Activated CD8-positive, alpha-beta memory T cell treated with anti-CD3 and anti-CD28 coated beads for 48 hours (primary cell): Measurements from ENCODE around the gene ZBP1.

ENCODE experiments used
- DNase-seq, 3 experiments: peaks; one replicate each; pipeline ENCODE4 v3.0.0-alpha.2; 2020; ENCODE audit warnings: low read depth in 2 of 3, low spot score in 2 of 3

The ZBP1 gene

GRCh38 chr20:57576002-57576401, 44.2 kb downstream of the ZBP1 start:
- no peak for DNase-seq

GRCh38 chr20:57574954-57575353, 45.3 kb downstream of the ZBP1 start:
- no peak for DNase-seq

GRCh38 chr20:57573894-57574293, 46.3 kb downstream of the ZBP1 start:
- no peak for DNase-seq

GRCh38 chr20:57573242-57573641, 47.0 kb downstream of the ZBP1 start:
- no peak for DNase-seq

- DNase-seq, result no peak
These were observed 48.3 kb downstream of the ZBP1 start for GRCh38 chr20:57571782-57572416.

- DNase-seq, result no peak
These were observed 49.3 kb downstream of the ZBP1 start for GRCh38 chr20:57570920-57571319.

- DNase-seq, result no peak
These were observed 49.9 kb downstream of the ZBP1 start for GRCh38 chr20:57570145-57570850.

- no peak for DNase-seq
These were observed 51.3 kb downstream of the ZBP1 start for GRCh38 chr20:57568960-57569359.

GRCh38 chr20:57568088-57568896, 51.9 kb downstream of the ZBP1 start:
- no peak for DNase-seq

- no peak for DNase-seq
These were observed 52.7 kb downstream of the ZBP1 start for GRCh38 chr20:57567471-57568079.

- DNase-seq, result no peak
These were observed 53.3 kb downstream of the ZBP1 start for GRCh38 chr20:57566803-57567459.

GRCh38 chr20:57566399-57566798, 53.8 kb downstream of the ZBP1 start:
- DNase-seq, result no peak

- no peak for DNase-seq
These were observed 55.1 kb downstream of the ZBP1 start for GRCh38 chr20:57564951-57565642.

GRCh38 chr20:57564180-57564802, 55.9 kb downstream of the ZBP1 start:
- DNase-seq, result no peak

- DNase-seq, result no peak
These were observed 56.7 kb downstream of the ZBP1 start for GRCh38 chr20:57563522-57563921.

- DNase-seq, result no peak
These were observed 57.4 kb downstream of the ZBP1 start for GRCh38 chr20:57562541-57563465.

GRCh38 chr20:57561356-57562279, 58.6 kb downstream of the ZBP1 start:
- DNase-seq, result no peak
